HG03025 (cell line): ENCODE results near the gene LCE1F.

ENCODE experiments used
- ATAC-seq: cut with Tn5 transposase; IDR thresholded peaks from one replicate; pipeline ENCODE4 v1.9.1; 2021; ENCODE audit warnings: mild to moderate bottlenecking, moderate library complexity; ENCODE audit not compliant: unreplicated experiment, low FRiP score

LCE1F gene

GRCh38 chr1:152770411-152770810, 4.5 kb upstream of the LCE1F start:
- no peak for ATAC-seq

GRCh38 chr1:152776361-152776760, 1.4 kb downstream of the LCE1F start:
- ATAC-seq = no peak

GRCh38 chr1:152777510-152778137, 2.7 kb downstream of the LCE1F start:
- ATAC-seq = no peak

GRCh38 chr1:152783095-152783494, 8.2 kb downstream of the LCE1F start:
- no peak for ATAC-seq

- ATAC-seq = no peak
These were observed 11.1 kb downstream of the LCE1F start, which contains the start of gene LCE1E for GRCh38 chr1:152786077-152786476. TSS of gene LCE1E (plus strand) at chr1:152786257. CDS start at chr1:152787300, 1,043 bp downstream.

- no peak for ATAC-seq
These were observed 20.7 kb downstream of the LCE1F start for GRCh38 chr1:152795686-152796085.

GRCh38 chr1:152796421-152796820, 21.5 kb downstream of the LCE1F start, which contains the start of gene LCE1D:
TSS of gene LCE1D (plus strand) at chr1:152796721. CDS start at chr1:152797795, 1,074 bp downstream.
- no peak for ATAC-seq

GRCh38 chr1:152801333-152801732, 26.4 kb downstream of the LCE1F start:
- no peak for ATAC-seq

- ATAC-seq = no peak
These were observed 31.6 kb downstream of the LCE1F start, which contains the start of gene LCE1C for GRCh38 chr1:152806576-152806975. TSS of gene LCE1C (minus strand) at chr1:152806651. CDS start at chr1:152805478, 1,173 bp downstream.

- no peak for ATAC-seq
These were observed 36.1 kb downstream of the LCE1F start for GRCh38 chr1:152811050-152811449.

GRCh38 chr1:152811671-152812070, 36.7 kb downstream of the LCE1F start, which contains the start of gene LCE1B:
TSS of gene LCE1B (plus strand) at chr1:152811971. CDS start at chr1:152812447, 476 bp downstream.
- ATAC-seq = no peak

- no peak for ATAC-seq
These were observed 42.4 kb downstream of the LCE1F start for GRCh38 chr1:152817309-152817708.

GRCh38 chr1:152823294-152823693, 48.4 kb downstream of the LCE1F start:
- no peak for ATAC-seq

- no peak for ATAC-seq
These were observed 50.0 kb downstream of the LCE1F start for GRCh38 chr1:152824964-152825363.
